ENCODE data around the gene BOC.

The BOC gene

DNA sequence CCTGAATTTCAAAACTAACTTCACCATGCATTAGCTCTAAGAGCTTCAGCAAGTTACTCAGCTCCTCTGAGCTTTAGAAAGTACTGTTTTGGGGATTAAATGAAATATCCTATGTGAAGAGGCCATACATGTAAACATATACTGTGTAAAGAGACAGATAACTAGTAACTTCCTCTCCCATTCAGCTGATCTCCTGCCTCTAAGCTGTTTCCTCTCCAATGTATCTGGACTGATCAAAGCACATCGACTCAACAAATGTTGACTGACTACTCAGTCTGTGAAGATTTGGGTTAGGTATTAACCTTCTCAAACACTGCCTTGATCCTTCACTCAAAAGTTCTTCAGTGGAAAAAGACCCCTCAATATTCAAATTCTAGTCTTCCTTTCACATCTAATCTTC is 82.0 kb downstream of the BOC start:
- DNase-seq: no peak

DNA sequence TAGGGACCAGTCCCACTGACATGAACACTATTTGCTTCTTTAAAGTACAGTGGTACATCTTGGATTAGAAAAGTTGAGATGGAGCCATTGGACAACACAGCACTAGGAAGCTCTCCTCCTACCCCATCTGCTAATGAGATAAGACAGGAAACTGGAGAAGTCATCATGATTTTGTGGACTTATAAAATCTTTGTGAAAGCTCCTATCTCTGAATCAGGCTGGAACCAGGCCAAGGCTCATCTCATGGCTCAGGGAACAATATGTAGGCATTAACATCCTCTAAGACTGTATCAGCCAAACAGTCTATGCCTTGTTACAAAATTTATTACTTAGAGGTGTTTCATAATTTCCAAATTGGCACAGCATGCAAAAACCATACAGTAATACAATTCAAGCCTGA is 84.1 kb downstream of the BOC start:
- DNase-seq: no peak

DNA sequence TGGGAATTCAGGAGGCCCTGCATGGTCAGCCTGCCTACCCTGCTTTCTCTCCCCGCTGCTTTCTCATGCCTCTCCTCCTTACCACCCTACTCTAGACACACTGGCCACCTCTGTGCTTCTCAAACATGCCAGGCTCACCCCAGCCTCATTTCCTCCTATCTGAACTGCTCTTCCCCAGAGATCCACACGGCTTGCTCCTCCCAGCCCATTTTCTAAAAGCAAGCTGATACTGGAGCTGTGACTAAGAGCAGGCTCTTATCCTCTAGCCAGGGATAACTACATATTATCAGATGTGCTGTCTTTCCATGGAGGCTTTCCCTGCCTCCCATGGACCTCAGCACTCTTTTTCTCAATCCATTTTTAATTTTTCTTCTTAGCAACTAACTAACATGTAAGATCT is 85.9 kb downstream of the BOC start:
- no peak for DNase-seq

DNA sequence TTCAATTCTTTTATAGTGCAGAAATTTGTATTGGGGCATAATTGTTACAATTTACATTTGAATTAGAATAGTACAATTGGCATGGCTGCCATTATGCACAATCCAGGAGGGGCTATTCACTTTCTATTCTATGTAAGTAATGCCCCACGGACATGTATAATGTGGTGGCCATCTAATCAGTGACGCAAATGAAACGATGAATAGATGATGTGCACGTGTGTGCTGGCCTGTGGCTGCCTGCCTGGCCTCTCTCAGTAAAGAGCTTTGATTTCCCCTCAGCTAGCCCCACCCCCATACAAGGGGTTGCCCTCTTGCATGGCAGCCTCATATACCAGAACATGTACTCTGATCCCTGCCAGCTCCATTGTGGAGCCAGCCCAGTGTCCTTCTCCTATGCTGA is 86.5 kb downstream of the BOC start:
- no peak for DNase-seq

DNA sequence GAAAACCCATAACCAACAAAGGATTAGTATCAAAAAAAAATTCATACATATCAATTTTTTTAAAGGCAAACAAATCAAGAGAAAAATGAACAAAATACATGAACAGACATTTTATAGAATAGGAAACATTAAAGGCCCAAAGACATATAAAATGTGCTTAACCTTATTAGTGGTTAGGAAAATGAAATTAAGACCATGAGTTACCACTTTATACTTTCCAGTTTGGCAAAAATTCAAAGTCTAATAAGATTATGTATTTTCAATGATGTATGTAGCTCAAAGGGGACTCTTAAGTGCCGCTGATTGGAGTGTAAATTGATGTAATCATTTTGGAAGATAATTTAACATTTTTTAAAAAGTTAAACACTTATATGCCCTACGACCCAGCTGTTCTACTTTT is 89.2 kb downstream of the BOC start:
- no peak for DNase-seq

DNA sequence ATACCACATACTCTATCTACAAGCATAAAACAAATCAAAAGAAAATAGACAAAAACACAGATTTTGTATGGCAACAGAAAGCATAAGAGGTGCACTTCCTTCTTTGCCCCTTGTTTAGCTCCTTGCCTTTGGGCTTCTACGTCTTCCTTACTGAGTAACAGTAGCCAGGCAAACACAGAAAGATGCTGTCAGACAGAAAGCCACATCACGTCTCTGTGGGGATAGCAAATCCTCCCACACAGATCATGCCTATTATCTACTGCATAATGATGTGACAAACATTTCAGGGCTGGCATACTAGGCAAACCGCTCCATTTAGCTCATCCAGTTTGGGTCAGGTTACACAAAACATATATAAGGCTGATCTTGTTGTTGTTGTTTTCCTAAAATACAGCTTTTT is 92.7 kb downstream of the BOC start:
- DNase-seq: no peak

DNA sequence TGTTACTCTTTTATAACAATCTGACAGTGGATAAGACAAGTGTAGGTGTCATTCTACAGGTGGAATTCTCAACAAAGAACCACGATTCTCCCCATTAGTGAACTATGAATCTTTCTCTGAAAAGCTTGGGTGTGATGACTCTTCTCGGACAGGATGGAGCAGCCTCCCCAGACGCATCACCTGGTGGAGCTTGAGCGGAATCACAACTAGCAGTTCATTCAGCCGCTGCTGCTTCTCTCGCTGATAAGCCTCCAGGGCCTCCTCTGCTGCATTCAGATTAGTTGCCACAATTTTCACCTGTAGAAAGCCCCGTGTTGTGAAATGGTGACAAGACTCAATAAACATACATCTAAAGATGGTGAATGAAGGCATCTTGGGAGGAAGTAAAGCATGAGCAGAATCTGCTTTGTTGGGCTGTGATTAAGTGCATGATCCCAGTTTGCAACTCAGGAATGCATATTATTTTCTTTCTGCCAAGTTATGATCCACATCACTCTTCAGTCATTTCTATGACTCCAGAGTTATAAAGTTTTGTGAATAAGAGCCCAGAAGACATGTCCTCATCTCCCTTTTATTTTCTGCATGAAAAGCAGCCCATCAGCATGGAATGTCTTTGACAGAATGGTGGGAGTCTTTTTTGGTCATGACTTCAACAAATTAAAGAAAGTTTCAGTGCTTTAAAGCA is 93.6 kb downstream of the BOC start:
- no peak for DNase-seq

DNA sequence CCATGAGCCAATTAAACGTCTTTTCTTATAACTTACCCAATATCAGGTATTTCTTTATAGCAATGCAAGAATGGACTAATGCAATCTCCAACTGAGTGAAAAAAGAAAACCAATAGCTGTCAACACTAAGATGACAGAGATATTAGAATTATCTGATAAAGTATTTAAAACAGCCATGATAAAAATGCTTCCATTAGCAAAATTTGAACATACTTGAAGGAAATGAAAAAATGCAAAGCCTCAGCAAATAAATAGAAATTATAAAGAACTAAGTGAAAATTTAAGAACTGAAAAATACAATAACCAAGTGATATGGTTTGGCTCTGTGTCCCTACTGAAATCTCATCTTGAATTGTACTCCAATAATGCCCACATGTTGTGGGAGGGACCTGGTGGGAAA is 99.6 kb downstream of the BOC start:
- DNase-seq: no peak

DNA sequence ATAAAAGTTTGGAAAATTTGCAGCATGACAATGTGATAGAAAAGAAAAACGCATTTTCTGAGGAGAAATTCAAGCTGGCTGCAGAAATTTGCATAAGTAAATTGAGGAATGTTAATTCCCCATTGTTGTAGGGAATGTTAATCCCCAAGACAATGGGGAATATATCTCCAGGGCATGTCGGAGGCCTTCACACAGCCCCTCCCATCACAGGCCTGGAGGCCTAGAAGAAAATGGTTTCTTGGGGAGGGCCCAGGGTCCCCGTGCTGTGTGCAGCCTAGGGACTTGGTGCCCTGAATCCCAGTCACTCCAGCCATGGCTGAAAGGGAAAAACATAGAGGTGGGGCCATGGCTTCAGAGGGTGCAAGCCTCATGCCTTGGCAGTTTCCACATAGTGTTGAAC is 101.1 kb downstream of the BOC start:
- no peak for DNase-seq

DNA sequence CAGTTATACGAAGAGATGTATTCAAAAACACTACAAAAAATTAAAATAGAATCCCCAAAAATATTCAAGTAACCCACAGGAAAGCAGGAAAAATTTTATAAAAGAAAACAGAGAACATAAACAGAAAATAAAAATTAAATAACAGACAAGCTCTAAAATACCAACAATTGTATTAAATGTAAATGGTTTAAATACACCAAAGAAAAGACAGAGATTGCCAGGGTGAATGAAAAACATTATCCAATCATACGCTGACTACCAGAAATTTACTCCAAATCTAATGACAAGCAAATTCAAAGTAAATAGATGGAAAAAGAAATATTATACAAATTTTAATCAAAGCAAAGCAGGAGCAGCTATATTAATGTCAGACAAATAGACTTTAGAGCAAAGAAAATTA is 103.6 kb downstream of the BOC start:
- DNase-seq: no peak

DNA sequence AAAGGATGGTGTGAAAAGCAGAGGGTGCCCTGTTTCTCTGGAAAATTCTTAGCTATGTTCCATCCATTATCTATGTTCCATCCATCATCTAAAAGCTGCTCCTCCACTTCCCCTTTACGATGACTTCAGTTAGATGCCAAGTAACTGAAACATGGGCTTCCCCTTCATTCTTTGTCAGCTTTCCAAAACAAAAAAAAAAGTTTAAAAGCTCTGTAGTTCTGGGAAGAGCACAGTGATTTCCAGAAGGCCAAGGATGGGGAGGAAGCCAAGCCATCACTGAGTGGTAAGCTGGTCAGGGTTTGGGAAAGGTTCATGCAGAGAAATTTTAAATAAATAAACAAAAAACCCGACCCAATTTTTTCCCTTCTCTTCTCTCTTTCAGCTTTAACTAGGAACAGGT is 118.4 kb downstream of the BOC start:
- DNase-seq: no peak

DNA sequence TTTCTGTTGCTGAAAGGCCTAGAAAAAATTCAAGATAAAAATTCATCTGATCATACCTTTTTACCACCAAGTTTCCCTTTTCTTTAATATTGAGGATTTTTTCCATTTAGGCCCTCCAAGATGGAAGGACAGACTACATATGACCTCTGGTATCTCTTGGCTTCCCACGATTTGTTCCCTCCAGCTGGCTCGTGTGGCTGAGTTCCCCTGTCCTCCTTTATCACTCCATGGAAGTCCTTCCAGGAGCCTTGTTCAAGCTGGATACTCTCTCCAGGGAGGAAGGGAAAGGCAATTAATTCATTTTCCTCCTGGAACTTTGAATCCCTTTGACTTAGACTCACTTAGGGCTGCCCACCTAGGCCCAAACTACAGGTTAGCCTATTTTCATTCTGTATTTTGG is 119.4 kb downstream of the BOC start:
- no peak for DNase-seq

DNA sequence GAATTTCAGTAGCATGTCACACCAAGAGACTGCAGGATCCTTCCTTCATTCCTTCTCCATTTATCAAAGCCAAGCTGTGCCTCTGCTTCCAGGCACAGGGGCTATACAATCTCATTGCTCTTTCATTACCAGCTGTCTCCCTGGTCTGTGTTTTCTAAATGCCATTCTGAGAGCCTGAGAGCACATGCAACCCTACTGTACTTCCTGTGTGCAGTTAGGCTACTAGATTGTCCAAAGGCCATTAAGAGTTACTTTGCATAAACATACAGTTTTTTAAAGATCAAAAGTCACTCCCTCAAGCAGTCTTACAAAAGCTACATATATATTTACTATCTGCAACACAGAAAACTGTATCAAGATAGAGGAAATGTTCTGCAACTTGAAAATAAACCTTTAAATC is 119.8 kb downstream of the BOC start:
- no peak for DNase-seq
